K562 (cell line): Measurements from ENCODE around the gene EPHB4. TPM values are rescaled to one million over a fixed set of nuclear protein-coding genes. Genes with fewer than 3 reads are reported as not detected.
A peak's percentile ranks its signal among the peaks of the same experiment; 100 is the strongest.

ENCODE experiments used
- ATF7 ChIP-seq: fragments of 450-650 bp; IDR thresholded peaks from 2 replicates; pipeline ENCODE4 v1.7.1; 2014; ENCODE audit warnings: mild to moderate bottlenecking, moderate library complexity
- CSDE1 ChIP-seq, 2 experiments: fragments of 450-650 bp; IDR thresholded peaks; 2 replicates each; pipeline ENCODE4 v1.6.1; 2016; ENCODE audit warnings: mild to moderate bottlenecking in 1 of 2
- EP300 ChIP-seq: IDR thresholded peaks from 2 replicates; pipeline ENCODE4 v1.6.1; 2012; ENCODE audit warnings: low read length, improper control_type of control experiment
- ETS2 ChIP-seq: IDR thresholded peaks from 2 replicates; pipeline ENCODE4 v1.6.1; 2016; ENCODE audit warnings: borderline replicate concordance, missing genetic modification characterization, mild to moderate bottlenecking, moderate library complexity, missing compliant biosample characterization; ENCODE audit not compliant: poor library complexity, severe bottlenecking
- HDGF ChIP-seq: fragments of 450-650 bp; IDR thresholded peaks from 2 replicates; pipeline ENCODE4 v1.6.1; 2016
- HNRNPL ChIP-seq: fragments of 200-400 bp; formaldehyde crosslinking; IDR thresholded peaks from 2 replicates; pipeline ENCODE4 v1.6.1; 2017; ENCODE audit warnings: low read depth, mild to moderate bottlenecking, low read length
- KDM5B ChIP-seq: fragments of 200-600 bp; sonication (generic); IDR thresholded peaks from 2 replicates; pipeline ENCODE4 v1.6.1; 2012; ENCODE audit warnings: low read depth, mild to moderate bottlenecking, moderate library complexity, low read length, control low read depth, inconsistent platforms; ENCODE audit not compliant: insufficient replicate concordance
- MEIS2 ChIP-seq: fragments of 450-650 bp; IDR thresholded peaks from 2 replicates; pipeline ENCODE4 v1.6.1; 2014; ENCODE audit warnings: mild to moderate bottlenecking; ENCODE audit not compliant: partially characterized antibody
- NFRKB ChIP-seq: fragments of 450-650 bp; IDR thresholded peaks from 2 replicates; pipeline ENCODE4 v1.6.1; 2016; ENCODE audit warnings: low read depth
- PHB2 ChIP-seq: fragments of 450-650 bp; IDR thresholded peaks from 2 replicates; pipeline ENCODE4 v1.6.1; 2017; ENCODE audit warnings: low read depth
- THRAP3 ChIP-seq: fragments of 450-650 bp; IDR thresholded peaks from 2 replicates; pipeline ENCODE4 v1.6.1; 2016; ENCODE audit warnings: mild to moderate bottlenecking, inconsistent platforms, borderline replicate concordance
- ZNF24 ChIP-seq: fragments of 450-650 bp; IDR thresholded peaks from 2 replicates; pipeline ENCODE4 v1.6.1; 2016
- ZNF668 ChIP-seq: fragments of 250-450 bp; sonication (Bioruptor Pico); IDR thresholded peaks from 2 replicates; pipeline ENCODE4 v1.8.0; 2022; ENCODE audit warnings: mild to moderate bottlenecking, inconsistent platforms
- ZNF76 ChIP-seq: fragments of 250-450 bp; sonication (Bioruptor Pico); IDR thresholded peaks from 2 replicates; pipeline ENCODE4 v1.4.0; 2020; ENCODE audit warnings: mild to moderate bottlenecking, moderate library complexity, borderline replicate concordance
- polyA plus RNA-seq, 8 experiments: library from polyadenylated mRNA; depleted of rRNA in 4 of 8; stranded (reverse) in 5 of 8; unstranded in 3 of 8; fragments of >200 nt; fragmentation: Nextera tagmentation in 2 of 8; fragmentation: Illumina TruSeq in 1 of 8; extraction: Ambion mirVana in 2 of 8; extraction: Trizol in 1 of 8; gene quantifications; 2 replicates each; pipeline versions ENCODE4 v1.2.1 to v1.2.3, GENCODE V29; 2011 to 2014; ENCODE audit warnings: inconsistent platforms in 1 of 8, missing spikeins in 1 of 8
- total RNA-seq, 7 experiments: library from RNA; depleted of rRNA in 6 of 7; stranded (reverse); fragments of >200 nt in 6 of 7; fragmentation: Illumina TruSeq in 2 of 7; extraction: Trizol in 2 of 7; gene quantifications; 2 replicates each; pipeline versions ENCODE4 v1.2.1 to v1.2.3, GENCODE V29; 2011 to 2021; ENCODE audit warnings: low replicate concordance in 1 of 7
- TF ChIP-seq, protein P1 (sequence below): fragments of 200-400 bp; formaldehyde crosslinking; IDR thresholded peaks from 2 replicates; pipeline ENCODE4 v1.6.1; 2017; ENCODE audit warnings: mild to moderate bottlenecking, low read depth, low read length, moderate library complexity
- TF ChIP-seq, protein P2 (sequence below): IDR thresholded peaks from 2 replicates; pipeline ENCODE4 v1.6.1; 2012; ENCODE audit warnings: low read depth, low read length, improper control_type of control experiment, borderline replicate concordance
- TF ChIP-seq, protein P3 (sequence below): fragments of 450-650 bp; IDR thresholded peaks from 2 replicates; pipeline ENCODE4 v1.6.1; 2016; ENCODE audit warnings: antibody characterized with exemption
- TF ChIP-seq, protein P4 (sequence below), 2 experiments: IDR thresholded peaks; 2 replicates each; pipeline ENCODE4 v1.6.1; 2012; ENCODE audit warnings: improper control_type of control experiment in 2 of 2, low read depth in 2 of 2, low read length in 2 of 2, borderline replicate concordance in 1 of 2

EPHB4 gene
- total and polyA plus RNA-seq, 9 of the 15 experiments (the other 6 are each of a cell fraction or from before 2014, with no cell fraction given): 1.2 to 82.1 (median 37.9) TPM

DNA sequence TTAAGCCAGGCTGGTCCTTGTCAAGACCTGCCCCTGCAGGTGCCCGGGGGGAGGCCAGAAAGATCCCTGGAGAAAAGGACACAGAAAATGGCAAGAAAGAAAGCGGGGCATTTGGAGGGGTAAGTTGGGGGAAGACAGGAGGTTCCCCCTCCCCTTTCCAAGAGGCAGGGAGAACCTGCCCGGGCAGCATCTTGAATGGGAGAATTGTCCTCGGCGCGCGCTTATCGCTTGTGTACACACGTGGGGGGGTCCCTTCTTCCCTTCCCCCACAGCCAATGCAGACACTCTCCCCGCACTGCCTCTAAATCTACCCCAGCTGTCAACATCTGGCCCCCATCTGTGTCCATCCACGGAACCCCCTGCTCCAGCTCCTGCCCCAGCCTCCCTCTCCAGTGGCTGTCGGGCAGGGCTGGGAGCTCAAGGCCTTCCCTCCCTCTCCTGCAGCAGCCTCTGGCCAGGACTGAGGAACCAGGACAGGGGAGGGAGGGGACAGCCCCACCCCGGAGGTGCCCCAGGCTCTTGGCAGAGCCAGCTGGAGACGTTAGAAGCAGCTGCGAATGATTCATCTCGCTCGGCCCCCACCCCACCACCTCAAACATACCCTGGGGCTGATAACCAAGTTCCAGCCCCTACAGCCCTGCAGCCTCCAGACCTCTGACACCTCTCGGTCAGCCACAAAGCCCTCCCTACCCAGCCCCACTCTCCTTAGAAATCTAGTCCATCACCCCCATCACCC, 25.3 kb downstream of the EPHB4 start (continued):
- TF ChIP-seq, protein P1, sequence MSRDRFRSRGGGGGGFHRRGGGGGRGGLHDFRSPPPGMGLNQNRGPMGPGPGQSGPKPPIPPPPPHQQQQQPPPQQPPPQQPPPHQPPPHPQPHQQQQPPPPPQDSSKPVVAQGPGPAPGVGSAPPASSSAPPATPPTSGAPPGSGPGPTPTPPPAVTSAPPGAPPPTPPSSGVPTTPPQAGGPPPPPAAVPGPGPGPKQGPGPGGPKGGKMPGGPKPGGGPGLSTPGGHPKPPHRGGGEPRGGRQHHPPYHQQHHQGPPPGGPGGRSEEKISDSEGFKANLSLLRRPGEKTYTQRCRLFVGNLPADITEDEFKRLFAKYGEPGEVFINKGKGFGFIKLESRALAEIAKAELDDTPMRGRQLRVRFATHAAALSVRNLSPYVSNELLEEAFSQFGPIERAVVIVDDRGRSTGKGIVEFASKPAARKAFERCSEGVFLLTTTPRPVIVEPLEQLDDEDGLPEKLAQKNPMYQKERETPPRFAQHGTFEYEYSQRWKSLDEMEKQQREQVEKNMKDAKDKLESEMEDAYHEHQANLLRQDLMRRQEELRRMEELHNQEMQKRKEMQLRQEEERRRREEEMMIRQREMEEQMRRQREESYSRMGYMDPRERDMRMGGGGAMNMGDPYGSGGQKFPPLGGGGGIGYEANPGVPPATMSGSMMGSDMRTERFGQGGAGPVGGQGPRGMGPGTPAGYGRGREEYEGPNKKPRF: no peak
- TF ChIP-seq MEIS2: peak; percentile 95
- TF ChIP-seq, protein P2, sequence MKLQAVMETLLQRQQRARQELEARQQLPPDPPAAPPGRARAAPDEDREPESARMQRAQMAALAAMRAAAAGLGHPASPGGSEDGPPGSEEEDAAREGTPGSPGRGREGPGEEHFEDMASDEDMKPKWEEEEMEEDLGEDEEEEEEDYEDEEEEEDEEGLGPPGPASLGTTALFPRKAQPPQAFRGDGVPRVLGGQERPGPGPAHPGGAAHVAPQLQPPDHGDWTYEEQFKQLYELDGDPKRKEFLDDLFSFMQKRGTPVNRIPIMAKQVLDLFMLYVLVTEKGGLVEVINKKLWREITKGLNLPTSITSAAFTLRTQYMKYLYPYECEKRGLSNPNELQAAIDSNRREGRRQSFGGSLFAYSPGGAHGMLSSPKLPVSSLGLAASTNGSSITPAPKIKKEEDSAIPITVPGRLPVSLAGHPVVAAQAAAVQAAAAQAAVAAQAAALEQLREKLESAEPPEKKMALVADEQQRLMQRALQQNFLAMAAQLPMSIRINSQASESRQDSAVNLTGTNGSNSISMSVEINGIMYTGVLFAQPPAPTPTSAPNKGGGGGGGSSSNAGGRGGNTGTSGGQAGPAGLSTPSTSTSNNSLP: no peak
- TF ChIP-seq PHB2: peak; percentile 17; the same call in 1 of the 2 replicates
- TF ChIP-seq NFRKB: no peak
- 0 out of 2 replicates have a peak, but pooled peaks have one; percentile 50 for TF ChIP-seq ZNF76
- peak; percentile 64; the same call in 1 of the 2 replicates for TF ChIP-seq HNRNPL
- TF ChIP-seq KDM5B: peak; percentile 23
- no peak for TF ChIP-seq ETS2 (tag)
- TF ChIP-seq CSDE1 (IDR thresholded peaks at IDR 0.05): no peak
- TF ChIP-seq HDGF: 0 out of 2 replicates have a peak, but pooled peaks have one; percentile 45
- TF ChIP-seq THRAP3: no peak
- peak; percentile 88 for TF ChIP-seq ATF7
- TF ChIP-seq EP300: peak; percentile 77; the same call in 1 of the 2 replicates
- TF ChIP-seq ZNF24: no peak
- TF ChIP-seq, protein P3, sequence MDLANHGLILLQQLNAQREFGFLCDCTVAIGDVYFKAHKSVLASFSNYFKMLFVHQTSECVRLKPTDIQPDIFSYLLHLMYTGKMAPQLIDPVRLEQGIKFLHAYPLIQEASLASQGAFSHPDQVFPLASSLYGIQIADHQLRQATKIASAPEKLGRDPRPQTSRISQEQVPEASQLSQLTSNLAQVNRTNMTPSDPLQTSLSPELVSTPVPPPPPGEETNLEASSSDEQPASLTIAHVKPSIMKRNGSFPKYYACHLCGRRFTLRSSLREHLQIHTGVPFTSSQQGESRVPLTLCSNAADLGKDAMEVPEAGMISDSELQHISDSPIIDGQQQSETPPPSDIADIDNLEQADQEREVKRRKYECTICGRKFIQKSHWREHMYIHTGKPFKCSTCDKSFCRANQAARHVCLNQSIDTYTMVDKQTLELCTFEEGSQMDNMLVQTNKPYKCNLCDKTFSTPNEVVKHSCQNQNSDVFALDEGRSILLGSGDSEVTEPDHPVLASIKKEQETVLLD: peak; percentile 86
- TF ChIP-seq, protein P4, sequence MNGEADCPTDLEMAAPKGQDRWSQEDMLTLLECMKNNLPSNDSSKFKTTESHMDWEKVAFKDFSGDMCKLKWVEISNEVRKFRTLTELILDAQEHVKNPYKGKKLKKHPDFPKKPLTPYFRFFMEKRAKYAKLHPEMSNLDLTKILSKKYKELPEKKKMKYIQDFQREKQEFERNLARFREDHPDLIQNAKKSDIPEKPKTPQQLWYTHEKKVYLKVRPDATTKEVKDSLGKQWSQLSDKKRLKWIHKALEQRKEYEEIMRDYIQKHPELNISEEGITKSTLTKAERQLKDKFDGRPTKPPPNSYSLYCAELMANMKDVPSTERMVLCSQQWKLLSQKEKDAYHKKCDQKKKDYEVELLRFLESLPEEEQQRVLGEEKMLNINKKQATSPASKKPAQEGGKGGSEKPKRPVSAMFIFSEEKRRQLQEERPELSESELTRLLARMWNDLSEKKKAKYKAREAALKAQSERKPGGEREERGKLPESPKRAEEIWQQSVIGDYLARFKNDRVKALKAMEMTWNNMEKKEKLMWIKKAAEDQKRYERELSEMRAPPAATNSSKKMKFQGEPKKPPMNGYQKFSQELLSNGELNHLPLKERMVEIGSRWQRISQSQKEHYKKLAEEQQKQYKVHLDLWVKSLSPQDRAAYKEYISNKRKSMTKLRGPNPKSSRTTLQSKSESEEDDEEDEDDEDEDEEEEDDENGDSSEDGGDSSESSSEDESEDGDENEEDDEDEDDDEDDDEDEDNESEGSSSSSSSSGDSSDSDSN (IDR thresholded peaks at IDR 0.05; ENCODE audit: borderline replicate concordance in 1 of 2, low read depth in 2 of 2, low read length in 2 of 2): no peak
- no peak for TF ChIP-seq ZNF668
